Measurements from ENCODE around the gene VWA2.

GRCh38 chr10:114307731-114308130 lies 68.7 kb downstream of the VWA2 start:
- TF ChIP-seq, protein P1, sequence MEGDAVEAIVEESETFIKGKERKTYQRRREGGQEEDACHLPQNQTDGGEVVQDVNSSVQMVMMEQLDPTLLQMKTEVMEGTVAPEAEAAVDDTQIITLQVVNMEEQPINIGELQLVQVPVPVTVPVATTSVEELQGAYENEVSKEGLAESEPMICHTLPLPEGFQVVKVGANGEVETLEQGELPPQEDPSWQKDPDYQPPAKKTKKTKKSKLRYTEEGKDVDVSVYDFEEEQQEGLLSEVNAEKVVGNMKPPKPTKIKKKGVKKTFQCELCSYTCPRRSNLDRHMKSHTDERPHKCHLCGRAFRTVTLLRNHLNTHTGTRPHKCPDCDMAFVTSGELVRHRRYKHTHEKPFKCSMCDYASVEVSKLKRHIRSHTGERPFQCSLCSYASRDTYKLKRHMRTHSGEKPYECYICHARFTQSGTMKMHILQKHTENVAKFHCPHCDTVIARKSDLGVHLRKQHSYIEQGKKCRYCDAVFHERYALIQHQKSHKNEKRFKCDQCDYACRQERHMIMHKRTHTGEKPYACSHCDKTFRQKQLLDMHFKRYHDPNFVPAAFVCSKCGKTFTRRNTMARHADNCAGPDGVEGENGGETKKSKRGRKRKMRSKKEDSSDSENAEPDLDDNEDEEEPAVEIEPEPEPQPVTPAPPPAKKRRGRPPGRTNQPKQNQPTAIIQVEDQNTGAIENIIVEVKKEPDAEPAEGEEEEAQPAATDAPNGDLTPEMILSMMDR (IDR thresholded peaks at IDR 0.05): no peak
- TF ChIP-seq POLR2A (IDR thresholded peaks at IDR 0.05): no peak

Data from esophagus squamous epithelium (tissue), 4 donors.